Heart left ventricle (tissue), 13 donors: Measurements from ENCODE around the gene INSM2.

Experiments used
- POLR2A ChIP-seq, 2 donors: fragments of 450-650 bp; IDR thresholded peaks; one replicate each; pipeline ENCODE4 v1.6.1; 2017; ENCODE audit warnings: antibody characterized with exemption in 2 of 2, mild to moderate bottlenecking in 2 of 2, moderate library complexity in 2 of 2
- TF ChIP-seq, protein P1 (sequence below), 12 donors: fragments of 200-600 bp; sonication (generic) in 4 of 12; IDR thresholded peaks; one replicate each; pipeline versions ENCODE4 v1.5.0 to v1.8.0; 2018 to 2022; ENCODE audit warnings: antibody characterized with exemption in 12 of 12, mild to moderate bottlenecking in 5 of 12
- donor health status: ischemic (EF 13 %, LVEDD 7.1; RV severe dilation, severe dysfunction).
- donor health status: DM: no; HTN: yes; CAD: no.
- donor health status: DM: no; HTN: no; CAD: no.
- donor health status: ischemic (EF 25% LVEDD 6.9; RV normal size, moderate dysfunction).
- donor health status: ischemic (EF 25% LVEDD 5.7; RV mildly dilated, moderate dysfunction).
- donor health status: ischemic (EF 35%, LVEDD 5.7; RV mildly dilated, moderate dysfunction).
- donor health status: nonischemic (EF 11% LVEDD 7.7; RV severe dilation, severe dysfunction).
- donor health status: DM: yes; HTN: yes; CAD: no.
- donor health status: PGD.
- donor health status: ischemic (EF 29% LVEDD 5.4; RV normal size, mild dysfunction).
- donor health status: nonischemic (EF 23%, LVEDD 6.1; RV moderate dilation, normal function).

GRCh38 chr14:35571598-35571997 is 37.6 kb downstream of the INSM2 start:
- TF ChIP-seq, protein P1, sequence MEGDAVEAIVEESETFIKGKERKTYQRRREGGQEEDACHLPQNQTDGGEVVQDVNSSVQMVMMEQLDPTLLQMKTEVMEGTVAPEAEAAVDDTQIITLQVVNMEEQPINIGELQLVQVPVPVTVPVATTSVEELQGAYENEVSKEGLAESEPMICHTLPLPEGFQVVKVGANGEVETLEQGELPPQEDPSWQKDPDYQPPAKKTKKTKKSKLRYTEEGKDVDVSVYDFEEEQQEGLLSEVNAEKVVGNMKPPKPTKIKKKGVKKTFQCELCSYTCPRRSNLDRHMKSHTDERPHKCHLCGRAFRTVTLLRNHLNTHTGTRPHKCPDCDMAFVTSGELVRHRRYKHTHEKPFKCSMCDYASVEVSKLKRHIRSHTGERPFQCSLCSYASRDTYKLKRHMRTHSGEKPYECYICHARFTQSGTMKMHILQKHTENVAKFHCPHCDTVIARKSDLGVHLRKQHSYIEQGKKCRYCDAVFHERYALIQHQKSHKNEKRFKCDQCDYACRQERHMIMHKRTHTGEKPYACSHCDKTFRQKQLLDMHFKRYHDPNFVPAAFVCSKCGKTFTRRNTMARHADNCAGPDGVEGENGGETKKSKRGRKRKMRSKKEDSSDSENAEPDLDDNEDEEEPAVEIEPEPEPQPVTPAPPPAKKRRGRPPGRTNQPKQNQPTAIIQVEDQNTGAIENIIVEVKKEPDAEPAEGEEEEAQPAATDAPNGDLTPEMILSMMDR (IDR thresholded peaks at IDR 0.05) = no peak
- no peak for TF ChIP-seq POLR2A (IDR thresholded peaks at IDR 0.05)
